Suppressor macrophage treated with lipopolysaccharide for 4 hours (primary cell): ENCODE results near the gene ALKBH5.

Experiments
- DNase-seq: peaks from one replicate; pipeline ENCODE4 v3.0.0-alpha.2; 2020

ALKBH5 gene

GRCh38 chr17:18183334-18184142 is at the start of gene ALKBH5:
ALKBH5 (plus strand) TSS chr17:18183828; CDS start chr17:18184244, 416 bp downstream.
- peak; percentile 99 for DNase-seq

GRCh38 chr17:18136357-18136756 is 47.3 kb upstream of the ALKBH5 start:
- DNase-seq = no peak

- no peak for DNase-seq
These were observed 45.4 kb upstream of the ALKBH5 start for GRCh38 chr17:18138065-18138749.

- no peak for DNase-seq
These were observed 44.5 kb upstream of the ALKBH5 start for GRCh38 chr17:18139092-18139491.

- no peak for DNase-seq
These were observed 44.1 kb upstream of the ALKBH5 start for GRCh38 chr17:18139498-18139897.

- peak; percentile 17 for DNase-seq
These were observed 43.7 kb upstream of the ALKBH5 start for GRCh38 chr17:18139949-18140348.

- no peak for DNase-seq
These were observed 43.0 kb upstream of the ALKBH5 start for GRCh38 chr17:18140648-18141047.

- peak; percentile 80 for DNase-seq
These were observed 42.3 kb upstream of the ALKBH5 start for GRCh38 chr17:18141210-18141803.

- no peak for DNase-seq
These were observed 41.2 kb upstream of the ALKBH5 start for GRCh38 chr17:18142417-18142816.

- no peak for DNase-seq
These were observed 40.3 kb upstream of the ALKBH5 start for GRCh38 chr17:18143044-18143936.

- no peak for DNase-seq
These were observed 39.4 kb upstream of the ALKBH5 start for GRCh38 chr17:18144261-18144660.

GRCh38 chr17:18144855-18145254 is 38.8 kb upstream of the ALKBH5 start:
- peak; percentile 30 for DNase-seq

- DNase-seq = no peak
These were observed 37.8 kb upstream of the ALKBH5 start for GRCh38 chr17:18145811-18146210.

- no peak for DNase-seq
These were observed 37.4 kb upstream of the ALKBH5 start for GRCh38 chr17:18146259-18146658.

GRCh38 chr17:18146980-18147379 is 36.6 kb upstream of the ALKBH5 start:
- DNase-seq = no peak

GRCh38 chr17:18148586-18148985 is 35.0 kb upstream of the ALKBH5 start:
- no peak for DNase-seq

GRCh38 chr17:18151290-18151689 is 32.3 kb upstream of the ALKBH5 start:
- no peak for DNase-seq

GRCh38 chr17:18155179-18155578 is 28.4 kb upstream of the ALKBH5 start:
- DNase-seq = no peak

GRCh38 chr17:18156171-18156975 is 27.3 kb upstream of the ALKBH5 start:
- no peak for DNase-seq

GRCh38 chr17:18156976-18157280 is 26.7 kb upstream of the ALKBH5 start:
- DNase-seq = no peak

GRCh38 chr17:18157354-18157985 is 26.2 kb upstream of the ALKBH5 start:
- peak; percentile 27 for DNase-seq
